ENCODE measurements around the gene NELFA.

Gene NELFA

GRCh38 chr4:2008921-2009650 lies at the start of gene NELFA:
NELFA (minus strand) TSS chr4:2008974; CDS start chr4:2008959, 15 bp downstream.
- DNase-seq = no peak

- DNase-seq = no peak
These were observed 48.8 kb upstream of the NELFA start for GRCh38 chr4:2057382-2058065.

DNA sequence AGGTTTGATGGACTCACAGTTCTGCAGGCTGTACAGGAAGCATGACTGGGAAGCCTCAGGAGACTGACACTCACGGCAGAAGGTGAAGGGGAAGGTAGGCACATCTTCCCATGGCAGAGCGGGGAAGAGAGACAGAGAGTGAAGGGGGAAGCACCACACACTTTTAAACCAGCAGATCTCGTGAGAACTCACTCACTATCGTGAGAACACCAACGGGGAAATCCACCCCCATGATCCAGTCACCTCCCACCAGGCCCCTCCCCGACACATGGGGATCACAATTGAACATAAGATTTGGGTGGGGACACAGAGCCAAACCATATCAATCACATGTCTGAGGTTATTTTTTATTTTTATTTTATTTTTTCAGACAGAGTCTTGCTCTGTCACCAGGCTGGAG lies 45.4 kb upstream of the NELFA start:
- no peak for DNase-seq

GRCh38 chr4:2051086-2051485 lies 42.3 kb upstream of the NELFA start:
- DNase-seq = no peak

DNA sequence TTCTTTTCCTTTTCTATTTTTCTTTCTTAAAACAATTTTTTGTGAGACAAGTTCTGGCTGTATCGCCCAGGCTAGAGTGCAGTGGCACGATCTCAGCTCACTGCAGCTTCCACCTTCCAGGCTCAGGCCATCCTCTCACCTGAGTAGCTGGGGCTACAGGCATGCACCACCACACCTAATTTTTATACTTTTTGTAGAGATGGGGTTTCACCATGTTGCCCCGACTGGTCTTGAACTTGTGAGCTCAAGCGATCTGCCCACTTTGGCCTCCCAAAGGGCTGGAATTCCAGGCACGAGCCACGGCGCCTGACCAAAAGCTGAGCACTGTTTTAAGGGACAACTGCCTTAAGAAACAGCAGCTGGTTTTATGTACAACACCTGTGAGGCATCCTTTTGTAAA lies 41.0 kb upstream of the NELFA start:
- no peak for DNase-seq

DNA sequence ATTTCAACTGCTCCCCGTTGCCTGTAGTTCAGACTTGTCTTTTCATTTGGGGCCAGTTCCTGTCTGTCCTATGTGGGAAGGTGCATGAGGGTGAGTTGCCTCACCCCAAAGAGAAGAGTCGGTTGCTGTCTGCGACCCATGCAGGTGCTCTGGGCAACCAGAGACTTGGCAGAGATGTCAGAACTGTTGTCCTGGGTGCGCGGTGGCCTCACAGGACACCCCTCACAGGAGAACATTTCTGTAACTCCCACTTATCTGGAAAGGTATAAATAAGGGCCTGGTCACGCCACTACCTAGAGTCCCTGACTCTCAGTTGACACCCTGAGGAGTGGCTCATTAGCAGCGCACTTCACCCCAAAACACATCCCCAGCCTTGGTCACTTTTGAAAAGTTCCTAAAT lies 40.6 kb upstream of the NELFA start:
- no peak for DNase-seq

DNA sequence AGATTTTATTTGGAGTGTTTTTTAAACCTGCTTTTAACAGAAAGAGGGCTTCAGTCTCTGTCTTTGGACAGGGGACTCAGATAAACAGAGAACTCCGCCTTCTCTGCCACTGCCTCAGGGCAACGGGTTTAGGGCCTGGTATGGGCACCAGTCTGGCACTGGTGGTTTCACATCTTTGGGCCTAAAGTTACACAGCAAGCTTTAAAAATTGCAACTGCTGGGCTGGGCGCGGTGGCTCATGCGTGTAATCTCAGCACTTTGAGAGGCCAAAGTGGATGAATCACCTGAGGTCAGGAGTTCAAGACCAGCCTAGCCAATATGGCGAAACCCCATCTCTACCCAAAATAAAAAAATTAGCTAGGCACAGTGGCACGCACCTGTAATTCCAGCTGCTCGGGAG lies 40.1 kb upstream of the NELFA start:
- no peak for DNase-seq

GRCh38 chr4:2047781-2048581 lies 39.2 kb upstream of the NELFA start:
- DNase-seq = no peak

DNA sequence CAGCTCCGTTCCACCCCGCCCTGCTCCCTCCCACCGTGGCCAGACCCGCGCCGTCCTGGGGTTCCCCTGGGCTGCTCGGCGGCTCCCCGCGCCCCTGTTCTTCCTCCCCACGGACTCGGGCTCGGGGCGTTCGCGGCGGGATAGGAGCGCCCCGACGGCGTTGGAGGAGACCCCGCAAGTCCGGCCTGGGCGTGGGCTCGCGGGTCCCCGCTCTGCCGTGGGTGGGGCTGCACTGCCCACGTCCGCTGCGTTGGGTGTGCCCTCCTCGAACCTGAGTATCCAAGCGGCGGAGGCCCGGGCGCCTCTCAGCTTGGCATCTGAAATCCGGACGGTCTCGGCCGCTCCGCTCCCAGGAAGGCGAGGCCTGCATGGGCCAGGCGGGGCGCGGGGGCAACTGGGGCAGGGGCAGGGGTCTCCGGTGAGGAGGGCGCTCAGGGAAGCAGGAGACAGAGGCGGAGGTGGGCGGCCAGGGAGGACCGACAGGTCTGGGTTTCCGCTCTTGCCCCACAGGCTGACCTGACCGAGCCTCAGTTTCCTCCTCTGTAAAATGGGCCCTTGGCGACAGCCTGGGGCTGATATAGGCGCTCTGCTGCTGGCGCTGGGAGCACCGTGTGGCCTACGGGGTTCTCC lies 38.4 kb upstream of the NELFA start:
- no peak for DNase-seq

DNA sequence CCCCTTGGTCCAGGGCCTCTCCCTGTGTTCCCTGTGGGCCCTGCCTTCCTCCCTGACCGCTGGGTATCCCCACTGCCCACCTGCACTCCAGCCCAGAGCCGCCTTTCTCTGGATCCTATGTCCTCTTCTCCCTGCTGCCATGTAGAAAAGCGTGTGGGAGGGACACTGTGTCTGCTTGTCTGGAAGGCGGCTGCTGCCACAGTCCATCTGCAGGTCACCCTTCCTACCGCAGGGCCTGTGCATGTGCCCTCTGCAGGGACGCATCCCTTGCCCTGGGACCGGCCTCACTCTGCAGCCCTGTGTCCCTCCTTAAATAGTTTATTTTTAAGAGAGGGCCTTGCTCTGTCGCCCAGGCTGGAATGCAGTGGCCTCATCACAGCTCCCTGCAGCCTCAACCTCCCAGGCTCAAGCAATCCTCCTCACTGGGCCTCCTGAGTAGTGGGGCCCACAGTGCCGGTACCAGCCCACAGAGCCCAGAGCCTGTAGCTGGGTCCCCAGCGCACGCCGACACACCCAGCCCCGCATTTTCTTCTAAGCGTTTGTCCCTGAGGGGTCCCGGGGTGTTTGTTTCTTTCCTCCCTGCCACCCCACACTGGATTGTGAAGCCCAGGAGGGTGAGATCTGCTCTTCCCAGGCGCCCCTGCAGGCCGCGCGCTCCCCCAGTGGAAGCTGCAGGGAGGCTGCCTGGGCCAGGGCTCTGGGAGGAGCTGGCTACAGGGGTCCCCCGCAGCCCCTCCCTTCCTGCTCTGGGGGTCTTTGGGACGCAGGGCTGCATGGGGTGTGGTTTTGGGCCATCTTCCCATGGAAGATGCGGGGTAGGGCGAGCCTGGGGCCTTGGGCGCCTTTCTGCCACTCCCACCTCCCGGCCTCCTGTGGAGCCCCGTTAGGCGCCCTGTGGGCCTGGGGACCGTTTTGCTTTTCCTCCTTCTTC lies 37.5 kb upstream of the NELFA start:
- DNase-seq = no peak

DNA sequence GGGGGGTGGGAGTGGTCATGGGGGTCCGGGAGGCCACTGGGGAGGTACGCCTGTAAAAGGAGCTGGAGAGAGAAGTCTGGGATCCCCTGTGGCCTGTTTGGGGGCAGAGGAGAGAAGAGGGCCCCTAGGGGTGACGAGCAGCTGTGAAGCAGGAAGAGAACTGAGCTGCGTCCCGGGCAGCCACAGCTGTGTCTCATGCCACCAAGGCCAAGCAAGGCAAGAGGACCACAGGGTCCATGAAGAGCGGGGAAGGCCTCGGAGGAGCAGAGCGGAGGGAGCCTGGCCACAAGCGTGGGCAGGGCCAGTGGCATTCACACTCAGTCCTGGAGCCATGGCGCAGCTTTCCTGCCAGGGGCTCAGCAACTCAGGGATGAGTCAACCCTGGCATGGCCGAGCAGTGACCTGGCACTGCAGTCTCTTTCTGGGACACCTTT lies 36.8 kb upstream of the NELFA start:
- no peak for DNase-seq

GRCh38 chr4:2044542-2045517 lies 36.1 kb upstream of the NELFA start:
- DNase-seq = no peak

DNA sequence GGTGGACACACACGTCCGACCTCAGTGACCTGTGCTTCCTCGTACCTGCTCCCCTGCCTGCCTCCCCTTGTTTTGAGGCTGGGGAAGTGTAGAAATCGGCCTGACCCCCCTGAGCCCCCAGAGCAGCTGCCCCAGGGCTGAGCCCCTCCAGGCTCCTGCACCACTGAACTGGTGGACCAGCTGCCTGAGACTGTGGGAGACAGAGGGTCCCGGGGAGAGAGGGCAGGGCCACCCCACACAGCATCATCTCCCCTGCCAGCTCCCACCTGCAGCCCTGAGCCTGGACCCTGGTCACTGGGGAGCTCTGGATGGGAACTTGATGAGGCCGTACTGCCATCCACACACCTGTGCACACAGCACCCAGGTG lies 35.3 kb upstream of the NELFA start:
- DNase-seq = no peak

DNA sequence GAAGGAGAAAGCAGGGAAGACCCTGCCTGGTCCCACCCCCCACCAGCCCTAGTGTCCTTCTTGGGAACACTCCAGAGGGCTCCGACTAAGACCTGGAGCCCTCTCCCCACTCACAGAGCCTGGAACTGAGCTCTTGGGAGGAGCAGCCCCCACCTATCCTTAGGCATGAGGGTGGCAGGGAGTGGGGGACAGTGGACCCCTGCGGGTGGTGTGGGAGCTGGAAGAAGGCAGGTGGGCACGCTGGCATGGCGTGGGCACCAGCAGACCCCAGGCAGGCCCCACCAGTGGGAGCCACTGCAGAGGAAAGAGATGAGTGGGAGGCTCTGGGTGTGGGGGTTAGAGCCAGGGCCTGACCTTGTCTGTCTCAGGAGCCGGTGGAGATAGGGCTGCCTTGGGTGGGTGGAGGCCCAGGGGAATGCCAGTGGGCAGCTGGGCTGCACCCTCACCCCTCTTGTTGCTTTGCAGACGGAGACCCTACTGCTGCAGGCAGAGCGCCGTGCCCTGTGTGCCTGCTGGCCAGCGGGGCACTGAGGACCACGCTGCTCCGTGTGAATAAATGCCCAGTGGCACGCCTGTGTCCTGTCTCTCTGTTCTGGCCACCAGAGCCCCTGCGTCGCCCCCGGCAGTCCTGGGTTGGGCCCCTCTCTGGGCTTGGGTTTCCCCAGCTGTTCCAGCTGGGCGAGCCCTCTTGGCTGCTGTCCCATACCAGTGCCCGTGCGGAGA lies 34.8 kb upstream of the NELFA start:
- DNase-seq = no peak

DNA sequence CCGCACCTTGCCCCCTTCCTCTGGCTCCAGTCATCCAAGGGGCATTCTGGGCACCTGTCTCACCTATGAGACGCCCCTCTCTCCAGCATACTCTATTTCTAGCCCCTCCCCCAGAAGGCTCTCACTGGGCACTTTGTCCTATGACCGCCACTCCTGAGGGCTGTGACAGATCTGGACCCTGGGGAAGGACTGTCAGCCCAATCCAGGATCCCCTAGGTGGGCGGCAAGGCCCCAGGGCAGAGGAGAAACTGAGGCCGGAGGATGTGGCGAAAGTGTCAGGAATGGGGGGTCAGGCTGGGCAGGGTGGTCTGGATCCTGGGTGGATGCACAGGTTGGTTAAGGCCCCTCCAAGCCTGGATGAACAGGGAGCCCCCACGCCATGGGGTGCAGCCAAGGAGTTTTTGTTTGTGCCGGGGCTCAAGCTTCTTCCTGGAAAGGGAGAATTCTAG lies 34.2 kb upstream of the NELFA start:
- no peak for DNase-seq

DNA sequence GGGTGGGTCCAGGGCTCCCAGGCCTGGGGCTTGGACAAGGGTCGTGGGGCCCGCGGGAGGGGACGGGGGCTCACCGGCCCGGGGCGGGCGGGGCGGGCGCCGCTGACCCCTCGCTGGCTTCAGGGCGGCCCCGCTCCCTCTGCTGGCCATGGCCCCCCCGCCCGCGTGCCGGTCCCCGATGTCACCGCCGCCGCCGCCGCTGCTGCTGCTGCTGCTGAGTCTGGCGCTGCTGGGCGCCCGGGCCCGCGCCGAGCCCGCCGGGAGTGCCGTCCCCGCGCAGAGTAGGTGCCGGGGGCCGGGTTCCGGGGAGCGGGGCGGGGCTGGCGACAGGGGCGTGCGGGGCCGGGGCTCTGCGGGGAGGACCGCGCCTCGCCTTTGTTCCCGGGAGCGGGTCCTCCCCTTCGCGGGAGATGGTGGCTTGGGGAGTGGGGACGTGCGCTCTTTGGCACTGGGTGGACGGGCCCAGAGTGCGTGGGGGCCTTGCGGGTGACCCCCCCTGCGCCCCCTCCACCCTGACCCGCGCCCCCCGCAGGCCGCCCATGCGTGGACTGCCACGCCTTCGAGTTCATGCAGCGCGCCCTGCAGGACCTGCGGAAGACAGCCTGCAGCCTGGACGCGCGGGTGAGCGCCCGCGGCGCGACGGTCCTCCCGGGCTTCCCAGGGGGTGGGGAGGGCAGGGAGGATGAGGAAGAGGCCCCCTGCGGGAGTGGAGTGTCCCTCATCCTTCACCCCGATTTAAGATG lies 33.6 kb upstream of the NELFA start:
- no peak for DNase-seq

DNA sequence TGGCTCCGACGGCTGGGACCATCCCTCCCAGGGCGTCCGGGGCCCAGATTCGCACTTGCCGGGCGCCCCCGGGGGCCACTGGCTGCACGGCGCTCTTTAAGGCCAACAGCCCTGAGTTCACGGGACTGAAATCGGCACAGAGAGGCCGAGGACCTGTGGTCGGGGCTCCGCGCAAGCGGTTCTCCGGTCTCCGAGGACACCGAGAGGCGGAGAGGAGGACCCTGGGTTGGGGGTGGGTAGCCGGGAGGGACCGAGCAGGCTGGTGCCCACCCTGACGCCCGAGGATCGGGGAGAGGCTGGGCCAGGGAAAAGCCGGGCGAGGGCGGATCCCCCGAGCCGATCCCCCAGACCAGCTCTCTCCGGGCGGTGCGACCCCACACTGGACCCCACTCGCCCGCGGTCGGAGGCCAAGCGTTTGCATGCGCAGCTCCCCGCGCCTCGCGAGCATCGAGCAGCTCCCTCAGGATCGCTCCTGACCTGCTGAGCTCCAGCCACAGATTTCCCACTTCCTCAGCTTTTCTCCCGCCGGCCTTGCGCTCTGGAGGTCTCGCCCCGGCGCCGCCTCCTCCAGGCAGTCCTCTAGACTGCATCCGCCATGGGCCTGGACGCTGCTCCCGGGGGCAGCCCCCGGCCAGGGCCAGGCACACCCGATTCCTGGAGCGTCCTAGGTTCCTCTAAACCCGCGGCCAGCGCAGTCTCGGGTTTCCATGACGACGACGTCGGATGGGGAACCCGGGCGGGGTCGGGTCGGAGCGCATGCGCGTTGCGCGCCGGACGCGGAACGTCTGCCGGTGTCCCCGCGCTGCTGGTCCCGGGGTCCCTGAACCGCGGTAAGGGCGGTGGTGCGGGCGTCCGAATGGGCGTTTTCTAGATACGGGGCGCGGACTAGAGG lies 32.7 kb upstream of the NELFA start:
- DNase-seq = no peak
